ENCODE measurements around the gene PXDC1.

Gene PXDC1

DNA sequence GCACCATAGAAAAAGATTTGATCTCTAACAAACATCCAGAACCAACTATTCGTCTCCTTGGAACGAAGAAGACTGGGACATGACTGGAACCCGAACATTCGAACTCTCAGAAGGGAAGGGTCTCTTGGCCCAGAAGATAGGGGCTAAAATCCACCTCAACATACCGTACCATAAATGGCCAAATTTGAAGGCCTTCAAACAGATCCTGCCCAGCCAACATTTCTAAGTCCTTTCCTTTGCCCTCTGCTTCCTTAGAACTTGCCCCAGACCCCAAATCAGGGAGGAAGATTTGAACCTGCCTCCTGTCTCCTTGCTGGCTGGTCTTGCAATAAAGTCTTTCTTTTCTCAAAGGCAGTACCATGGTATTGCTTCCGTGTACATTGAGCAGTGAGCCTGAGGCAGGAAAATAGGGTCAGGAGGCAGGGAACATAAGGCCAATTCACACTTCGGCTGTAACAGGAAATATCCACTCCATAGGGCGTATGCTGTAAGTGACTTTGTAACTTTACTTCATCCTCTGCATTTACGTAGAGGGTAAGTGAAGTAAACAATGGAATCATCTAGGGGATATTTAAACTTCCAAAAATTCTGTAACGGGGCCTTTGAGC lies 1.8 kb upstream of the PXDC1 start:
- DNase-seq (ENCODE audit: low read depth) = no peak
- no peak overlapping the region for H3K4me3 ChIP-seq (ENCODE audit: low read depth, low read length)
- TF ChIP-seq, protein P1, sequence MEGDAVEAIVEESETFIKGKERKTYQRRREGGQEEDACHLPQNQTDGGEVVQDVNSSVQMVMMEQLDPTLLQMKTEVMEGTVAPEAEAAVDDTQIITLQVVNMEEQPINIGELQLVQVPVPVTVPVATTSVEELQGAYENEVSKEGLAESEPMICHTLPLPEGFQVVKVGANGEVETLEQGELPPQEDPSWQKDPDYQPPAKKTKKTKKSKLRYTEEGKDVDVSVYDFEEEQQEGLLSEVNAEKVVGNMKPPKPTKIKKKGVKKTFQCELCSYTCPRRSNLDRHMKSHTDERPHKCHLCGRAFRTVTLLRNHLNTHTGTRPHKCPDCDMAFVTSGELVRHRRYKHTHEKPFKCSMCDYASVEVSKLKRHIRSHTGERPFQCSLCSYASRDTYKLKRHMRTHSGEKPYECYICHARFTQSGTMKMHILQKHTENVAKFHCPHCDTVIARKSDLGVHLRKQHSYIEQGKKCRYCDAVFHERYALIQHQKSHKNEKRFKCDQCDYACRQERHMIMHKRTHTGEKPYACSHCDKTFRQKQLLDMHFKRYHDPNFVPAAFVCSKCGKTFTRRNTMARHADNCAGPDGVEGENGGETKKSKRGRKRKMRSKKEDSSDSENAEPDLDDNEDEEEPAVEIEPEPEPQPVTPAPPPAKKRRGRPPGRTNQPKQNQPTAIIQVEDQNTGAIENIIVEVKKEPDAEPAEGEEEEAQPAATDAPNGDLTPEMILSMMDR (IDR thresholded peaks at IDR 0.05; ENCODE audit: insufficient read depth, low read depth, low read length, missing control alignments) = no peak

DNA sequence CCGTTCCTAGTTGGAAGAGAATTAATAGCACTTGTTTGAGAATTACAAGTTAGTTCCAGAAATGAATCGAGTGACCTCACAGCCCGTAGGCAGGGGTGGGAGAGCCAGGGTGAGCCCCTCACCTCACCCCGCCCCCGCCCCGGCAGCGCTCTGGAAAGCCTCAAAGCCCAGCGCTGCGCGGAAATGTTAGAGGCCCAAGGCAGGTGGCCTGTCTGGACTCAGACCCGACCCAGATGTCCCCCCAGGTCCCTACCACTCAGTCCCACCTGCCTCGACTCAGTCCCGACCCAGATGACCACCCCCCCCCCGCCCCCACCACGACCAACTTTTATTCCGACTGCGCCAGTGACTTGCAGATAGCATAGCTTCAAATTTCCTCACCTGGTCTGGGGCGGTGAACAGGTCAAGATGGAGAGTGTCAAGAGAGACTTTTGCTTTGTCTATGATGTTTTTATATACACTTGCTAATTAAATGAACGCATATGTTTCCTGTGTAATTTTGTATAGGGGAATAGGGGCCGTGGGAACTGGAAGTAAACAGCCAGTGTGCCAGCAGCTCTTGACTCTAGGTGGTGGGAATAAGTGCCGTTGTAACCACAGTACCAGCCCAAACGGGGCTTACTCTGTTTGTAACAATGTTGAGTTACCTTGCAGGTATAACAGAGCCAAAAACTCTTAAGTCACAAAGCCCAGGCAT lies 1.2 kb upstream of the PXDC1 start:
- TF ChIP-seq, protein P1 (IDR thresholded peaks at IDR 0.05; ENCODE audit: insufficient read depth, low read depth, low read length, missing control alignments) = no peak
- peak overlapping the region; percentile 37 for H3K4me3 ChIP-seq (ENCODE audit: low read depth, low read length)
- DNase-seq (ENCODE audit: low read depth) = no peak

DNA sequence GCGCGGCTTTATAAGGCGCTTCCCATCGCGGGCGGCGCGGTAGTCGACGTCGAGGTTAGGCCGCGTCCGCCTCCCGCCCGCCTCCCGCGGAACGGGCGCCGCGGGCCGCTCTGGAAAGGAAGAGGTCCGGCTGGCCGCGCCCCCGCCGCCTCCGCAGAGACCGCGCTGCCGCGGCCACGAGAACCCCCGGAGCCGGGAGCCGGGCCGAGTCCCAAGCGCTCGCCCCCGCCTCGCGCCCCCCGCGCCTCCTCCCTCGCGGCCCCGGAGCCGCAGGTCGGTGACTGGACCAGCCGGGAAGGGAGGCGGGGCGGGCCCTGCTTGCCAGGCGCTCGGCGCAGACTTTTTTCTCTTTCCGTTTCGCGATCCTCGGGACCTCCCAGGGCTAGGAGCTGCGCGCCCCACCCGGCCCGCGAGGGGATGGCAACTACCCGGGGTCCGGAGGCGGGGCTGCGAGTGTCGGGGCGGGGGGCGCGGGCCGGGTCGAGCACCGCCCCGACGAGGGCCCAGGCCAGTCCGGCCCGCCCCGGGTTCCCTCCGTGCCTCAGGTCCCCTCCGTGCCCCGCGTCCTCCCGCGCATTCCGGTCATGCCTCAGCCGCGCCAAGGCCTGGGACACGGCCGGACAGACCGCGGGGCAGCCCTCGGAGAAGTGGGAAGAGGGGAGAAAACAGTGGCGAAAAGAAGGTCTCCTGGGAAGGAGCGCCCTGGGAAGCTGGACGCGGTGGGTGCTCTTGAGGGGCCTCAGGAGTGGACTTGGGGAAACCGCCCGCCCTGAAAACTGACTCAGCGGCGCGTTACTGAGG lies 417 bp upstream of the PXDC1 start:
- TF ChIP-seq, protein P1 (IDR thresholded peaks at IDR 0.05; ENCODE audit: insufficient read depth, low read depth, low read length, missing control alignments) = peak; percentile 39
- DNase-seq (ENCODE audit: low read depth) = peak; percentile 75
- H3K4me3 ChIP-seq (ENCODE audit: low read depth, low read length) = peak overlapping the region; percentile 37

DNA sequence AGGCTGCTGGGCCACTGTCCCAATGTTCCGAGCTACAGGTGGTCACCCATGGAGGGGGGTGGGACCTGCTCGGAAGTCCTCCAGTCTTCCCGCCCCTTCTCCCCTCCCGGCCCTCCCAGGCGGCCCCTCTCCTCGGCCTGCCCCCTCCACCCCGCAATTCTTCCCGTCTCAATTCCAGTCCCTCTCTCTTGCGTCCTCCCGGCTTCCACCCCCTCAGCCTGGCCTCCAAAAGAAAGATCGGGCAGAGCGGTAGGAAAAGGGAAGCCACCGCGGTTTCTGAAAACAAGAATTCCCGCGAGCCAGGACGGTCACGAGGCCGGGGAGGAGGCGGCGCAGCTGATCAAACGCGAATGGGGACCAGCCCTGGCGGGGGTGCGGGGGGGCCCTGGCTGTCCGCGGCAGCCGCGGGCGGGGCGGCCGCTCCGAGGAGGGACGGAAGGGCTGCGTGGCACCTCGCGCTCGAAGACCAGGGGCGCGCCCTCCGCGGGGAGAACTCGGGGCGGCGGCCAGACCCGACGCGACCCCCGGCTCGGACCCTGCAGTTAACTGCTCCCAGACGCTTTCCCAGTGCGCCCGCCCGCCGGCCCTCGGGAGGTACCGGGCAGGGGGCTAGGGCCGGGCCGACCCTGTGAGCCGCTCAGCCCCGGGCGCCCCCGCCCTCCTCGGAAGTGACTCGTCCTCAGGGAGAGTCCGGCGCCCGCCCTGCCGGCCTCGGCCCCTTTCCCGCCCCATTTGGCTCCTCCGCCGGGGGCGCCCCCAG lies 1.0 kb downstream of the PXDC1 start:
- TF ChIP-seq, protein P1 (IDR thresholded peaks at IDR 0.05; ENCODE audit: insufficient read depth, low read depth, low read length, missing control alignments) = no peak
- H3K4me3 ChIP-seq (ENCODE audit: low read depth, low read length) = peak overlapping the region; percentile 37
- DNase-seq (ENCODE audit: low read depth) = no peak

DNA sequence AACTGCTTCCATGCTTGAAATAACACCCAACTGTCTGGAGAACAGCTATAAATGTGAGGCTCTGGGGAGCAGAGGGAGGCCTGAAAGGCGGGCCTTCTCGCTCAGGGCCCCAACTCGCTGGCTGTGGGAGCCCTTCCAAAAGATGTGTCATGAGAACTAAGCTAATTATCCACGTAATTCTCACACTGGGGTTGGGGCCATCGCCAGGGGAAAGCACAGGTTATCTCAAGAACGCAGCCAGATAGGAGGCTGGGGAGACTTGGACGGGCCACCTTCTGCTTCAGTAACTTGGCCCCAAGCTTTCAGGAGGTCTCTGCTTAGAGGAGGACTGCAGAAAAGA lies 1.6 kb downstream of the PXDC1 start:
- no peak for DNase-seq (ENCODE audit: low read depth)
- peak overlapping the region; percentile 37 for H3K4me3 ChIP-seq (ENCODE audit: low read depth, low read length)
- TF ChIP-seq, protein P1 (IDR thresholded peaks at IDR 0.05; ENCODE audit: insufficient read depth, low read depth, low read length, missing control alignments) = no peak

DNA sequence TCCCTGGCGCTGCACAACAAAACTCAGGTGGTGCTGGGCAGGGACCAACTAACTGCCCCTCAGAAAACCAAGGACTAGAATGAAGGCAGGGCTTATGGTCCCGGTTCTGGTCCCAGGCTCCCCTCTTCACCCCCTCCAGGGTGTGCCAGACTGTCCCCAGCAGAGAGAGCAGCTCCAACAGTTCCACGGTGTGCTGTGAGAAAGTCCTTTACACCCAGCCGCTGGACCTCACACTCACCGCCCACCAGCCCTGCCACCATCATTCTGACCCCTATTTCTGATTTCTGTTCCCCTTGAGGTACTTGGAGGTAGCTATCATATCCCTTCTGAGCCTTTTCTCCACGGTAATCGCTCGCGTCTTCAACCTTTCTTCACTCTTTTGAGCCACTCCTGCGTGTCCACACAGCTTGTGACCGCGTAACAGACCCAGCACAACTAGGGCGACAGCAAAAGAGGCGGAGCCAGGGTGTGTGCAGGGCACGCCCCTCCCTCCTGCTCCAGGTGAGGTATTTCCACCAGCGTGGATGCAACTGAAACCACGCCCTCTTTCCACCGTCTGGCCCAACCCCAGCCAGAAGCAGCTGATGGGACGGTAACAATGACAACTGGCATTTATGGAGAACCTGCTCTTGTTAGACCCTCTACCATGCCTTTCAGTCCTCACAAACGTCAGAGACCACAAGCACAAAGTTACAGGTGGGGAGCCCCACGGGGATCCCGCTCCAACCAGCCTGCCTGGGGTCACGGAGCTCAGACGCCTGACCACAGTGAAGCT lies 2.3 kb downstream of the PXDC1 start:
- DNase-seq (ENCODE audit: low read depth) = no peak
- no peak overlapping the region for H3K4me3 ChIP-seq (ENCODE audit: low read depth, low read length)
- TF ChIP-seq, protein P1 (IDR thresholded peaks at IDR 0.05; ENCODE audit: insufficient read depth, low read depth, low read length, missing control alignments) = no peak
